GM18951 (cell line): ENCODE measurements around the gene CA11.

Experiments
- POLR2A ChIP-seq: IDR thresholded peaks from 4 replicates; pipeline ENCODE4 v1.6.1; 2011; ENCODE audit warnings: mild to moderate bottlenecking; ENCODE audit not compliant: insufficient read length, insufficient read depth; ENCODE audit errors: extremely low read depth
- in situ Hi-C: fragments of 300-500 bp; cut with MboI; formaldehyde crosslinking; loops from one replicate; pipeline ENCODE4 v1.12.0; 2022; ENCODE audit warnings: low sequenced_read_pairs, mixed read lengths, inconsistent platforms; ENCODE audit not compliant: unreplicated experiment

The CA11 gene

DNA sequence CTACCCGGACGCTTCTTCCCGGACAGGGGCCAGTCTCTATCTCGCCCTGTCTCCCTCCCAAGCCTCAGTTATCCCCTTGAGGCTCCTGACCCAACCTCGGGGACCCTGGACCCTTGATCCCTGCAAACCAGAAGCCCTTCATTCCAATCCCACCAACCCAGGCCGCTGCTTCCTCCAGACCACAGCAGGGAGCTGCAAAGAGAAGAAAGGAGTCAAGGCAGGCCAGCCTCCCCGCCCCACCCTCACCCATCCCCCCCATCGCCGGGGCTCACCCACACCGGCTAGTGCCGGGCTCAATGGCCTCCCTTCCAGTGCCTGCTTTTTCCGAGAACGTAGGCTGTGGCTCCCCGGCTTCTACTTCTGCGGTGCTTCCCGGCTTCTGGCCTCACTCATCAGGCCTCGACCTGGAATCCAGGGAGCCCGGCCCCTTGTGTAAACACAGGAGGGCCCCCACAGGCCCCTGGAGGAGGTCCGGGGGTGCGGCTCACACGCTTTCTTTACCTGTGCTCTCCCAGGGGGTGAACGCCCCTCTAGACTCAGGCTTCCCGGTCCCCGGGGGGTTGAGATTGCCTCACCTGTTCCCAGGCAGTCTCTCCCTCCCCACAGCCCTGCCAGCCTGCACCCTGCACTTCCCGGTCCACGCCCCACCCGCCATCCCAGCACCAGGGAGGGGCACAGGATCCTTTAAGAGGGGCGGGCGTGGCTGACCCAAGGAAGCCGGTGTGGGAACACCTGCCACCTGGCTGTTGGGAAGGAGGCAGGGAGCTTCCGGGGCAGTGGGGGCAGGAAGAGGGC lies 31.4 kb downstream of the CA11 start, which contains the start of gene FAM83E:
TSS of gene FAM83E (minus strand) at position 641 of the 795 bp plus-strand sequence. CDS start 1,704 bp downstream, outside the sequence.
- in situ Hi-C loops, result no loop called here
- peak; percentile 43 for TF ChIP-seq POLR2A

GRCh38 chr19:48613852-48614435 lies 32.0 kb downstream of the CA11 start:
- in situ Hi-C loops, result no loop called here
- no peak for TF ChIP-seq POLR2A

DNA sequence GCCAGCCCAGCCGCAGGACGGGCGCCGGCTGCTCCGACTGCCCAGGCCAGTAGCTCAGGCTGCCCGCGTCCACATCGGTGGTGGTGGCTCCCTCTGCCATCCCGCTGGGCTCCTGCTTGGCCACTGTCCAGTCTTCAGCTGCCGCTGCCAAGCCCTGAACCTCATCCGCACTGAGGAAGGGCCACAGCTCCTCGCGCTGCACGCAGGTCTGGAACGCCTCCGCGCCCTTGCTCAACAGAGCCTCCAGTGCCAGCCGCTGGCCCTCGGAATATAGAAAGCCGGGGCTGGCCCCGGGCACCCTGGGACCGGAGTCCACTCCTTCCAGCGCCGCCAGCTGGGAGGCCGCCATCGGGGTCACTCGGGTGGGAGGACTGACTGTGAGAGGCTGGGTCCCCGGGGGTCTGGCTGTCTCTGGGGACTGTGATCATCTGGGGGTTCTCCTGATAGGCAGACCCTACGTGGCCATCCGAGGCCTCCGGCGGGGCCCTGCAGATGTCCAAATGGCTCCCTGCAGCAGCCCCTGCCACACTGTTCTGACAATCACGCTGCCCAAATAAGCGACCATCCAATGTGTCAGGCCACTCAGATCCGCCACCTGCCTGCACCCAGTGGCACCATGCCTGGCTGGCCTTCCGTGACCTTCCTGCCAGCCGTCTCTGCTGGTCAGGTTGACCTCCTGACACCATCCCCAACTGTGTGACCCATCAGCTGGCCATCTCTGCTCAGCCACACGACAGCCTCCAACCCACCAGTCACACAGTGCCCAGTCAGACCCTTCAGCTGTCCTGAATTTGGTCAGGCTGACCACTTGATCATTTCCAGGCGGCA lies 32.7 kb downstream of the CA11 start:
- no peak for TF ChIP-seq POLR2A
- in situ Hi-C loops, result no loop called here

GRCh38 chr19:48611872-48612271 lies 34.1 kb downstream of the CA11 start:
- in situ Hi-C loops, result no loop called here
- no peak for TF ChIP-seq POLR2A

GRCh38 chr19:48609571-48610108 lies 36.3 kb downstream of the CA11 start:
- TF ChIP-seq POLR2A, result no peak

GRCh38 chr19:48608798-48609263 lies 37.2 kb downstream of the CA11 start:
- TF ChIP-seq POLR2A, result no peak
- in situ Hi-C loops, result no loop called here

More at GRCh38 chr19:48609571-48610108, 36.3 kb downstream of the CA11 start:
- in situ Hi-C loops, result no loop called here

DNA sequence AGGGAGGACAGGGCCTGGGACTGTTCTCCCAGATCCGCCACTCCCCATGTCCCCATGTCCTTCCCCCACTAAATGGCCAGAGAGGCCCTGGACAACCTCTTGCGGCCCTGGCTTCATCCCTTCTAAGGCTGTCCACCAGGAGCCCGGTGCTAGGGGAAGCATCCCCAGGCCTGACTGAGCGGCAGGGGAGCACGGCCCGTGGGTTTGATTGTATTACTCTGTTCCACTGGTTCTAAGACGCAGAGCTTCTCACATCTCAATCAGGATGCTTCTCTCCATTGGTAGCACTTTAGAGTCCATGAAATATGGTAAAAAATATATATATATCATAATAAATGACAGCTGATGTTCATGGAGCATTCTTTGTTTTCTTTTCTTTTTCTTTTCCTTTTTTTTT lies 38.6 kb downstream of the CA11 start:
- in situ Hi-C loops, result no loop called here
- no peak for TF ChIP-seq POLR2A

- in situ Hi-C loops, result no loop called here
Measured at GRCh38 chr19:48606463-48607358, 39.3 kb downstream of the CA11 start, which contains the start of gene SPACA4. TSS of gene SPACA4 (plus strand) at chr19:48606742. CDS start at chr19:48606979, 237 bp downstream.

GRCh38 chr19:48603850-48604249 lies 42.1 kb downstream of the CA11 start:
- no peak for TF ChIP-seq POLR2A
- in situ Hi-C loops, result no loop called here

More at GRCh38 chr19:48606463-48607358, 39.3 kb downstream of the CA11 start, which contains the start of gene SPACA4:
- TF ChIP-seq POLR2A, result no peak

GRCh38 chr19:48603449-48603848 lies 42.5 kb downstream of the CA11 start:
- in situ Hi-C loops, result no loop called here

DNA sequence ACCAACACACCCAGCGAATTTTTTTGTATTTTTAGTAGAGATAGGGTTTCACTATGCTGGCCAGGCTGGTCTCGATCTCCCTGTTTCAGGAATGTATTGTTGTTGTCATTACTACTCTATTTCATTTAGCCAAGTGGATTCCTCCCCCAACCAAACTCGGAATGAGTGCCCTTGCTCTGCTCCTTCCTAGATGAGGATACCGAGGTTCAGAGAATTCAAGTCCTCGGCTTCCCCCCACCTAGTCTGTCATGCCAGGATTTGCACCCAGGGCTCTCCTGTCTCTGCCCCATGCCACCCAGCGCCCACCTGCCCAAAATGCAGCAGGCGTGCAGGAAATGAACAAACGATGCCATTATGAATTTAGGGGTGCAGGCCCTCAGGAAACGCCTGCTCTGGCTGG lies 43.0 kb downstream of the CA11 start:
- in situ Hi-C loops, result no loop called here
- no peak for TF ChIP-seq POLR2A

More at GRCh38 chr19:48603449-48603848, 42.5 kb downstream of the CA11 start:
- TF ChIP-seq POLR2A, result no peak

- no peak for TF ChIP-seq POLR2A
- in situ Hi-C loops, result no loop called here
Measured at GRCh38 chr19:48600679-48601417, 45.1 kb downstream of the CA11 start.
